ENCODE measurements around the gene G3BP1. TPM values are rescaled to one million over a fixed set of nuclear protein-coding genes. Genes with fewer than 3 reads are reported as not detected.
"Not testable (repeated sequence)": the region's sequence is repeated elsewhere in the genome, so short reads cannot be mapped to it uniquely, and the experiment has no call there.

G3BP1 gene
- polyA plus RNA-seq, 3 donors = 10.6 to 60.6 (median 58.8) TPM

DNA sequence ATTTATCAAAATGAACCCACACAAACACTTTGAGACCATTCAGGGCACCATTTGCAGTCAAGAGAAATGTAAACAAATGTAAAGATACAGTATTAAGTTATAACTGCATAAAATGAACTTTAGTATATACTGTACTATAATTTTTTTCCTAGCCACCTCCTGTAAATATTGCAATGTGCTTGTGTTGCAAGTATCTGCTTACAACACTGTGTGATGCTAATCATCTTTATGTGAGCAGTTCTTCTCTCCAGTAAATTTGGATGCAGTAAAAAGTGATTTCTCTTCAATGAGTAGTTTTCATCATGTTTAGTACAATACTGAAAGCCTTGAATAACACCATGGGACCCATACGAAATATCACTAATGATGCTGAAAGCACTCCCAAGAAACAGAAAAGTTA, 9.4 kb downstream of the G3BP1 start:
- H3K9me3 Mint-ChIP-seq = no peaks in the 10 kb centered on the region
- no peak overlapping the region for H3K27ac Mint-ChIP-seq
- Histone ChIP-seq H3K9me3 (replicated peaks in 1 of 2; ENCODE audit: control insufficient read depth in 1 of 2, insufficient read depth in 1 of 2, low read length in 2 of 2) (no peaks in the 10 kb centered on the region), H3K9ac (ENCODE audit: insufficient read depth, low read length, poor library complexity, severe bottlenecking) (no peak overlapping the region), H3K36me3 (replicated peaks in 1 of 2; ENCODE audit: control insufficient read depth in 1 of 2, insufficient read depth in 2 of 2, low read length in 2 of 2) (peaks cover 6 to 27% of the 10 kb centered on the region in 2 donors), H3K4me3 (replicated peaks in 1 of 3; ENCODE audit: low read depth in 2 of 3, low read length in 3 of 3) (no peak overlapping the region), H3K4me1 (ENCODE audit: control insufficient read depth in 1 of 2, insufficient read depth in 2 of 2, low read length in 2 of 2) (no peaks in the 10 kb centered on the region), H2AFZ (ENCODE audit: insufficient read depth, low read depth, low read length, poor library complexity, severe bottlenecking) (no peak overlapping the region), H4K20me1 (ENCODE audit: insufficient read depth, low read length) (peaks cover 100% of the 10 kb centered on the region), H3K4me2 (replicated peaks; ENCODE audit: extremely low read depth, low read length, poor library complexity, severe bottlenecking) (no peak overlapping the region), H3K27ac (ENCODE audit: low read depth in 1 of 2, low read length in 2 of 2) (peak overlapping the region in 1 of 2 donors; percentile 28), H3K27me3 (ENCODE audit: control insufficient read depth in 2 of 2, insufficient read depth in 2 of 2, low read length in 2 of 2) (no peaks in the 10 kb centered on the region), H3K79me2 (ENCODE audit: insufficient read depth, low read length) (peaks cover 100% of the 10 kb centered on the region)
- intact Hi-C loops (cut with micrococcal nuclease) = no loop called here
- peaks cover 25% of the 10 kb centered on the region for H3K4me1 Mint-ChIP-seq
- TF ChIP-seq, protein P1, sequence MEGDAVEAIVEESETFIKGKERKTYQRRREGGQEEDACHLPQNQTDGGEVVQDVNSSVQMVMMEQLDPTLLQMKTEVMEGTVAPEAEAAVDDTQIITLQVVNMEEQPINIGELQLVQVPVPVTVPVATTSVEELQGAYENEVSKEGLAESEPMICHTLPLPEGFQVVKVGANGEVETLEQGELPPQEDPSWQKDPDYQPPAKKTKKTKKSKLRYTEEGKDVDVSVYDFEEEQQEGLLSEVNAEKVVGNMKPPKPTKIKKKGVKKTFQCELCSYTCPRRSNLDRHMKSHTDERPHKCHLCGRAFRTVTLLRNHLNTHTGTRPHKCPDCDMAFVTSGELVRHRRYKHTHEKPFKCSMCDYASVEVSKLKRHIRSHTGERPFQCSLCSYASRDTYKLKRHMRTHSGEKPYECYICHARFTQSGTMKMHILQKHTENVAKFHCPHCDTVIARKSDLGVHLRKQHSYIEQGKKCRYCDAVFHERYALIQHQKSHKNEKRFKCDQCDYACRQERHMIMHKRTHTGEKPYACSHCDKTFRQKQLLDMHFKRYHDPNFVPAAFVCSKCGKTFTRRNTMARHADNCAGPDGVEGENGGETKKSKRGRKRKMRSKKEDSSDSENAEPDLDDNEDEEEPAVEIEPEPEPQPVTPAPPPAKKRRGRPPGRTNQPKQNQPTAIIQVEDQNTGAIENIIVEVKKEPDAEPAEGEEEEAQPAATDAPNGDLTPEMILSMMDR (IDR thresholded peaks at IDR 0.05) = no peak
- DNase-seq = no peak
- peaks cover 0 to 1% (median 0%) of the 10 kb centered on the region in 3 donors for H3K27me3 Mint-ChIP-seq (ENCODE audit: low read depth in 3 of 3)
- no peak overlapping the region for H3K4me3 Mint-ChIP-seq
- WGBS (ENCODE audit: insufficient coverage) = no CpG with 5 or more reads among the region's 1 CpG
- H3K36me3 Mint-ChIP-seq = peaks cover 17 to 26% of the 10 kb centered on the region in 2 donors

DNA sequence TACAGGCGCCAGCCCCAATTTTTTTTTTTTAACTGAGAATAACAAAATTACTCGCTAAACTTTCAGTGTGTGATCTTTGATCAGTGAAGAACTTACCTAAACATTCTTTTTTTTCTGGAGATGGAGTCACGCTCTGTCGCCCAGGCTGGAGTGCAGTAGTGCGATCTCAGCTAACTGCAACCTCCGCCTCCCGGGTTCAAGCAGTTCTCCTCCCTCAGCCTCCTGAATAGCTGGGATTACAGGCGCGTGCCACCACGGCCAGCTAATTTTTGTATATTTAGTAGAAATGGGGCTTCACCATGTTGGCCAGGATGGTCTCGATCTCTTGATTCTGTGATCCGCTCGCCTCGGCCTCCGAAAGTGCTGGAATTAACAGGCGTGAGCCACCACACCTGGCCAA, 11.9 kb downstream of the G3BP1 start:
- H3K9me3 Mint-ChIP-seq; H3K4me1 ChIP-seq (ENCODE audit: control insufficient read depth in 1 of 2, insufficient read depth in 2 of 2, low read length in 2 of 2); H3K27ac ChIP-seq (ENCODE audit: low read depth in 1 of 2, low read length in 2 of 2); H2AFZ ChIP-seq (ENCODE audit: insufficient read depth, low read depth, low read length, poor library complexity, severe bottlenecking); H3K27me3 ChIP-seq (ENCODE audit: control insufficient read depth in 2 of 2, insufficient read depth in 2 of 2, low read length in 2 of 2); H3K4me3 ChIP-seq (replicated peaks in 1 of 3; ENCODE audit: low read depth in 2 of 3, low read length in 3 of 3); intact Hi-C loops (cut with micrococcal nuclease); H3K27me3 Mint-ChIP-seq (ENCODE audit: low read depth in 3 of 3); H3K4me2 ChIP-seq (replicated peaks; ENCODE audit: extremely low read depth, low read length, poor library complexity, severe bottlenecking); H3K4me3 Mint-ChIP-seq; H3K9me3 ChIP-seq (replicated peaks in 1 of 2; ENCODE audit: control insufficient read depth in 1 of 2, insufficient read depth in 1 of 2, low read length in 2 of 2); DNase-seq; H3K9ac ChIP-seq (ENCODE audit: insufficient read depth, low read length, poor library complexity, severe bottlenecking): not testable (repeated sequence)
- H3K79me2 ChIP-seq (ENCODE audit: insufficient read depth, low read length) = peaks cover 99% of the 10 kb centered on the region
- peaks cover 14 to 33% of the 10 kb centered on the region in 2 donors for H3K36me3 ChIP-seq (replicated peaks in 1 of 2; ENCODE audit: control insufficient read depth in 1 of 2, insufficient read depth in 2 of 2, low read length in 2 of 2)
- peaks cover 22% of the 10 kb centered on the region for H3K4me1 Mint-ChIP-seq
- peaks cover 19 to 30% of the 10 kb centered on the region in 2 donors for H3K36me3 Mint-ChIP-seq
- WGBS (ENCODE audit: insufficient coverage) = 95% methylated on average over 4 of the region's 16 CpGs
- peaks cover 94% of the 10 kb centered on the region for H4K20me1 ChIP-seq (ENCODE audit: insufficient read depth, low read length)
- H3K27ac Mint-ChIP-seq = peak overlapping the region in 3 of 7 donors; percentile 15 to 84 (median 43)

Measured in CD14-positive monocyte (primary cell).